Kidney glomerular epithelial cell (primary cell): Measurements from ENCODE around the gene FAM216B.
"Not testable (repeated sequence)": the region's sequence is repeated elsewhere in the genome, so short reads cannot be mapped to it uniquely, and the experiment has no call there.

ENCODE experiments used
- DNase-seq: peaks from one replicate; lab custom pipeline; 2025; lab: John Stamatoyannopoulos, UW

FAM216B gene

DNA sequence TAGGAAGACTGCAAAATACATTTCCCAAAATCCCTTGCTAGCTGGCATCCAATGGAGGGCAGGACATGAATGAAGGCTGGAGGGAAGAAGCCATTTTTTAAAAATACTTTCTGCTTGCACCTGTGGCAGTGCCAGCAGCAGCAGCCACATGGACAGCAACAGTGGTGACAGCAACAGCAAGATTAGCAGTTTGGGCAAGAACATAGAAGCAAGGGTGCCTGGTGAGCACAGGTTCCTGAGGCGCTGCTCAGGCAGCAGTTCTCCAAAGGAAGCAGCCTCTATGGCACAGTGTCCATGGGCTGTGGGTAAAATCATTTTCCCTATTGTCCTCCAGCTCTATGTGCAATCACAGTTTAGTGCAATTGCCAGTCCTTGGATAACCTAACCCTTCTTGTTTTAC lies 1.3 kb upstream of the FAM216B start:
- DNase-seq: no peak

DNA sequence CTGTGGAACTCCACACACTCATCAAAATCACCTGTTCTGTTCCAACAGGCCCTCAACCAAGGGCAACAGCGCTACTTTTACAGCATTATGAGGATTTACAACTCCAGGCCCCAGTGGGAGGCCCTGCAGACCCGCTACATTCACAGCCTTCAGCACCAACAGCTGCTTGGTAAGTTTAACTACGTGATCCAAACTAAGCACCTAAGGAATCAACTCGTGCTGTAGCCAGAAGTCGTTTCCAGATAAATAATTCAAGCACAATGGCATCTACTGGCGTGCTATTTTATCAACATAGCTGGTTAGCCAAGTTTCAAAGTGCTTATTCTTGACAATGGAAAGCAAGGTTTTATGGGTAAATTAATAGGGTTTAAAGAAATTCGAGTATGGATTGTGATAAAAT lies 5.3 kb downstream of the FAM216B start:
- no peak for DNase-seq

DNA sequence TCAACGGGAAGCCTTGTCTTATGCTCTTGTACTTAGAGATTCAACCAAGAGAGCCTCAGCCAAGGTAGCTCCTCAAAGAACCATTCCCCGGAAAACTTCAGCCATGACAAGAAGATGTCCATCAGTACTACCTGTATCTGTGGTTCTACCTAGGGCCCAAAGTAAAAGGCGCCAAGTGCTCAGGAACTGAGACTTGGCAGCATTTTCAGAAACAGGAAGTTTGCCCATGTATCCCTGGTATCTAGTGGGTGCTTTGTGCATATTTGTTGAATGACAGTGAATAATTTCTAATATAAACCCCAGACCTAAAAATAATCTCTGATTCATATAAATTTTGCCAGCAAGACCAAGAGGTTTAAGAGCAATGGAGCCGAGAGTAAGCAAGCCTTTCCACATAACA lies 7.2 kb downstream of the FAM216B start:
- no peak for DNase-seq

DNA sequence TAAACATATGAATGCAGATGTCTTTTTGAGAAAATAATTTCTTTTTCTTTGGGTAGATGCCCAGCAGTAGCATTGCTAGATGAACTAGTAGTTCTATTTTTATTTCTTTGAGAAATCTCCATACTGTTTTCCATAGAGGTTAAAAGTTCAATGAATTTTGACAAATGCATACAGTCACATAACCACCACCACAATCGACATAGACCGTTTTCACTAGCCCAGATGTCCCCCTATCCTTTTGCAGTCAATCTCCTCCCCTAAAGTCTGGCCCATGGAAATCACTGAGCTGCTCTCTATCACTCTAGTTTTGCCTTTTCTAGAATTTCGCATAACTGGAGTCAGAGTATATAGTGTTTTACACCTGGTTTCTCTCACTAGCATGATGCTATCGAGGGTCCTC lies 10.8 kb downstream of the FAM216B start:
- DNase-seq: no peak

DNA sequence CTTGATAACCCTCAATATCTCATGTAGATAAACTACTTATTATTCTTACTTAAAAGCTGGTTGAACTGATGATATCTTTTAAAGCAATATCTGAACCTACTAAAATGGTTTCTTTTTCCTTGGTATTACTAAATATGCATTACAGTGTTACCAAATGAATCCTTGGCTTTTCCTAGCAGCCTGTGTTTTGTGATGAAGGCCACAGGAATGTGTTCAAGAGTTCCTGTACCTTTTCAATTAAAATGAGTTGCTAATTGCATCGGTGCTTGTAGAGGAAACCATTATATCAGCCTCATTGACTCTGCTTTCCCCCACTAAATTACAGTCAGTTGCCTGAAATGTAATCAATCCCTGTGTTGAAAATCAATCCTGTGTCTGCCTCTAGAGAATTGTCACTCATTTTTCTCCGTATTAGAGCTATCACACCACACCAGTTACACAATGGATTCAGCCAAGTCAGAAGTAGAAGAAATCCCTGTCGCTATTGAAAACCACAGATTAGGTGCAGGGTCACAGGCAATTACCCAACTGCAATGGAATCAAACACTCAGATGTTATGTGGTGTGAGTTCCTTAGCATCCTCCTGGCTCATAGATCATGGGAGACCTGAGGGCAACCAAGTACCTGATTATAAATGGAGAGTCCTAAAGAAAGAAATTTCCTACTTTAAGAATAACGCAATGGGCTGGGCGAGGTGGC lies 13.3 kb downstream of the FAM216B start:
- DNase-seq: no peak

DNA sequence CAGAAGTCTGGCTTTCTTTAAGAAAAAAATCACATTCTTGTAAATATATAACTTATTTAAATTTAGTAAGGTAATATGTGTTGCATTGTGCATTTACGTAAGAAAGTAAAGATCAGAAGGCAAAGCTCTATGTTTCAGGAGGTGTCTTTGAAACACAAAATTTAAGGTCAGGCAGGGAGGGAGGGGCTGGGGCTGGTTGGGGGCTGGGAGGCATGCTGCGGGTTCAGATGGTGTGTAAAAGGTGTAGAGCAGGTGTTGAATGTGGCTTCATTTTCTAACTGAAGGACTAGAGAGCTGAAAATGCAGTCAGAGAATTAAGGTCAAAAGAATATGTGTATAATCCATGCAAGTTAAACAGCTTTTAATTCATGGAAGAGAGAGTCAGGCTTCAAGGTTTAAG lies 14.3 kb downstream of the FAM216B start:
- no peak for DNase-seq

DNA sequence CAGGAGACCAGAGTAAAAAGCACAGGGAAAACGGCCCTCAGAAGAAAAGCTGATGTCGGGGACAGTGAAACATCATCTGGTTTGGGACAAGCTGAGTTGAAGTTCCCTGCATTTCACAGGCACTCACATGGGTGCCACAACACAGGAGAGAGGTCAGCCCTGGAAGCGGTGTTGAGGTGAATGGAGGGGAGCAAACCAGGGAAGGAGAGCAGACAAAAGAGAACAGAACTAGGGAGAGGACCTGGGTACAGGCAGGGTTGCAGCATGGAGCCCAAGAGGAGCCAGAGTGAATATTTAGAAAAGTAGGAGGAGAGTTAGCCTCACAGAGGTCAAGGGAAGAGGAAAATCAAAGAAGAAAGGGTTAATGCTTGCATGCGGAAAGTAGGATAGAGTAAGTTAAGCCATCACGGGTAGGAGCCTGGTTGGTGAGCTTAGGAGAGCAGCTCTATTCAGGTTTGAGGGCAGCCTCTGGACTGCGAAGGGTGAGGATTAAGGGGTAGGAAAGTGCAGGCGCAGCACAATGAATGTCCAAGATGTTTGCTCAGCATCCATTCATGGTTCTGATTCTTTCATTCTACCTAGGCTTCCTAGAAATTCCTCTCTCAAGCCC lies 15.5 kb downstream of the FAM216B start:
- no peak for DNase-seq

DNA sequence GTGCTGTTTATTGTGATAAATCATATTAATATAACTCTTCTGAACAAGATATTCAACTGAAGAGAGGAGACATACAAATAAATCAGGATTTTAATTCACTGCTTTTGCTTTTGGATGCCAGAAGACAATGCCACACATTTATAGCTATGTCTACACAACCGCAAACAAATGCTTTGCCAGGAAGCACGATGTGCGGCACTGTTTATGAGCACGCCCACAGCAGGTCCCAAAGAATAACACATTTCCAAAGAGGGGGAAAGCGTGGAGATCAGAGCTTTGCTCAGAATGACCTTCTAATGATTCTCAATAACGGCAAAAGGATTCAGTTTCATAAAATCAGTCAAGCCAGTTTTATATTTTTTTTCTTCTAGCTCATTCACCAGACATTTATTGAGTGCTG lies 16.7 kb downstream of the FAM216B start:
- DNase-seq: no peak

DNA sequence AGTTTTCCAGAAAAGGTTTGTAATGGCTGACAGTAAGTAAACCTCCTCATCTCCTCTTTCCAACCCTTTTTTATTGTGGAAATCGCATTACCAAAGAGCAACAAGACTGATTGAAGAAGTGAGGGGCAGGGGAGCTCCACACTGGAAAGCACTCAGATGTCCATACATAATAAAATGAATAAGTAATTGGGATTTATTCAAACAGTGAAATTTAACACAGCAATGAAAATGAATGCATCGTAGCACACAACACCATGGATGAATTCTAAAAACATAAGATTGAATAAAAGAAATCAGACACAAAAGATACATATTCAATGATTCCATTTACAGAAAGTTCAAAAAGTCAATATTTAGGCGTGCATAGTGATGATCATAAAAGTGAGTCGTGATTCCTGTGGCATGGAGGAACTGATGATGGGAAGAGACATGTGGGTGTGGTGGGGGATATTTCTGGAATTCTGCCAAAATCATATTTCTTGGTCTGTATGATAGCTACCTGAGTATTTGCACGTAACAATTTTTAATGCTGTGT lies 18.8 kb downstream of the FAM216B start:
- no peak for DNase-seq

DNA sequence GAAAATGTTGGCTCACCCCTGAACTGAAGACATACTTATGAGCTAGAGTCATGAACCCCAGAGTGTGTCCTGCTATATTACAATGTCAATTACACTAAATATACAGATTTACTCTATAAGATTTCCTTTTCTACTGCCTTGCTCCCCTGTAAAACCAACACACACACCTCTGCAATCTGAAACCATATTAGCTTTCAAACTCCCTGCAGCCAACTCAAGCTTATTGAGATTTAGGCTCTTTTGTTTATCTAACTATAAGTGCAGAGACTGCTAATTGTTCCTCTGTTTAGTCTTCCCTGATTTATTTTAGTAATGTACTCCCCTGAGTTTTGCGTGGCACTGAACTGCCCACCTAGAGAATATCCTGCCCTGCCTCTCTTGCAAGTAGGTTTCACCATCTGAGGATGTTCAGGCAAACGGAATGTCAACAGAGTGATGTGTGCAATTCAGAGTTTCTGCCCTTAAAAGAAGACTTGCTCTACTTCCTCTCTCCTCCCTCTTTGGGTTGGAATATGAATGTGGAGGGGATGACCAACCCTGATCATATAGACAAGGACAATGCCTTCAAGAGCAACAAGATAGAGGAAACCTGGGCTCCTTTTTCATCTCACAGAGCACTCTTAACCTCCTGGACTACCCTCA lies 22.3 kb downstream of the FAM216B start:
- DNase-seq: no peak

DNA sequence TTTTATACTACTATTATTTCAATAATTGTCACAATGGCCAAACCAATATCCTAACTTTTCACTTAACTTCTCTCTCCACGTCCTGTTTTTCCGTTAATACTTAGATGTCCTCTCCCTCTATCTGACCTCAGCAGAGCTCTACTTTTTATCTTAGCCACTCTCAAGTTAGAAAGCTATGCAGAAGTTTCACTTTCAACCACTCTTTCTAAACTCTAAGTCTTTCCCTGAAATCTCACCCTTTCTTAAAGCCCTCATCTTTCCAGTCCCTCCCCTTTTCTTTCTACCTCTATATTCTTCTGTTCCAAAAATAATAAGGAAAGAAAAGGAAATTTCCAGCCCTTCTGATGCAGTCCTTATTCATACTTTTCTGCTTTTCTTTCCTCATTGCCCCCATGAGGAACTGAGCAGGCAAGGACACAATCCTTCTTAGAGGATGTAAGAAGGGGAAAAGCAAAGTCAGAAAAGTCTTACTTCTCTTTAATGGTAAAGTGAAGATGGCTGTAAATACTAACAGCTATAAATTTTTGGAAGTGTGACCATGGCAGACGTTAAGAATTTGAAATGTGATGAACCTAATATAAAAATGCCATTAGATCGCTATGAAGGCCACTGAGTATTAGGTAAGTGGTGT lies 23.0 kb downstream of the FAM216B start:
- DNase-seq: no peak

DNA sequence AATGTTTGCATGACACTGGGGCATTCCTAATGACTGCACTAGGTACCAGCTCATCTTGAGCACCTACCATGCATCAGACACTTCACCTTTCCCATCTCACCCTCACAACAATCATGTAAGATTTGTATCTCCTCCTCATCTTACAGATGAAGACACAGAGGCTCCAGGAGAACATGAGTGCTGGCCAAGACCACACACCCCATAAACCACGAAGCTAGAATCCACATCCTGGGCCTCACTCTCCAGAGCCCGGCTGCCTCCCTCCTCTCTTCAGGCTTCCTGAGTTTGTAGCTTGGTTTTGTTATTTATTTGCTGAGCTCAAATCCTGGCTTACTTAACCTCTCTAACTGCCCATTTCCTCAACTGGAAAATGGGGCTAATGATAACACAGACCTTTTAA lies 25.9 kb downstream of the FAM216B start:
- no peak for DNase-seq

DNA sequence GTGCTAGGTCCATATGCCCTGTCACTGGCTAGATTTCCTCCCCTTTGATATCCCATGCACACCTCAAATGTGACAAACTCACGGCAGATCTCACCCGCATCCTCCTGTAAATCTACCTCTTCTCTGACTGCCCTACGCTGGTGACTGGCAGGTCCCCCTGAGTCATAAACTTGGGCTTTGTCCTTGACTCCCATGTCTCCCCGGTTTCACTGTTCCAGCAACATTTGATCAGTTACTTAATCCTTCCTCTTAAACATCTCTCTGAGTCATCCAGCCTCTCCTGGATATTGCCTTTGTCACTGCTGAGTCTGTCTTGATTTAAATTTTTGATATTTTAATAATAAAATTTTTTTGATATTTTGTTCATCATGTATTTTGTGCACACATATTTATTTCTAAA lies 26.5 kb downstream of the FAM216B start:
- no peak for DNase-seq

DNA sequence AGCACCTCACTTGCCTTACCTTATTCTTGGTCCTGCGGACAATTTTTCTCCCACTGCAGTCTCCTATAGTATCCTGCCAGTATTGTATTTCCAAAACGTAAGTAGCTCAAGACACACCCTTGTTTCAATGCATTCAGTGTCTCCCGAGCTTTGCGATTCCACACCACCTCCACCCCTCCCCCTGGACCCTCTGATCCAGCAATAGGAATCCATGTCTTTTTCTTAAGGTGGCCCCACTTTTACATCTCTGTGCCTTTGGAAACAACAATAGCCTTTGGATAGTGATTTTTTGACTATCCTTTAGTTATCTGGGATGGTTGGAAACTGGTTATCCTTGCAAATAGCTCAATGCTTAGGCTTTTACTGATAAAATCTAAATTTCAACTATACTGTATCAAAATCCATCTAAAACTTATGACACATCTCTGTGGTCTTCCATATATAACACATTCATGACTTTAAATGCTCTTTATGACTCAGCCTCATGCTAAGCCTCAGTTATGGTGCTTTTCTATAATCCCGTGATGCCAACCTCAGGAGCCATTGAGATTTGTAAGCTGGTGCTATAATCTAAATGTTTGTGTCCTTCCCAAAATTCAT lies 27.1 kb downstream of the FAM216B start:
- no peak for DNase-seq

DNA sequence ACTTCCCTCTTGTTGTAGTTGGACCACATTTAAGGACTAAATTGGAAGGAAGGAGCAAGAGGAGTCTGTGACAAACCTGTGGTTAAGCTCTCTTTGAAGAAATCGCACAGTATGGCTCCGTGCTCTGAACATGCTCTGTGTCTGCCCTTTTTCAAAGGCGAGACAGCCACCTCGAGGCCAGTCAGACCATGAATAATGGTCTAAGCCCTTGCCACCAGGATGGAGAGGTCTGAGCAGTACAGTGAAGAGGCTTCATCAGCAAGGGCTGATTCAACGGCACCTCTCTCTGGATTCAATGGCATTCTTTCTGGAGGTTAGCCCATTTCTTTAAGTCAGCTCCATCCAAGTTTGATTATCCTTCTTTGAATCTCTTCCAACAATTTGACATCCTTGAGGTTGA lies 30.9 kb downstream of the FAM216B start:
- no peak for DNase-seq

DNA sequence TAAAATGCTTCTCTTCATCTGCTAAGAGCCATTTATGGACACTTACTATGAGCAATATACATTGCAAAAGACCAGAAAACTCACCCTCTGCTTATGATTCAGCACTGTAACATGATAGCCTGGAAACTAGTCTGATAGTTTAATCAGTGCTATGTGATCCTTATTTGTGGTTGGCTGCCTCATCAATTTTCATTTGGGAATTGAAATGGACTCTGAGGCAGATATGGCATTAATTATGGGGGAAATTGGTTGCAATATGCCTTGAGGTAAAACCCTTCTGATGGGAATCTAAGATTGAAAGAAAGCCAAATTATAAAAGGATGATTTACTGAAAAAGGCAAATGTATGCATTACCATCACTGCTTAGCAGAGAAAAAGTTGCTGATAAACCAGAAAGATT lies 33.5 kb downstream of the FAM216B start:
- no peak for DNase-seq

DNA sequence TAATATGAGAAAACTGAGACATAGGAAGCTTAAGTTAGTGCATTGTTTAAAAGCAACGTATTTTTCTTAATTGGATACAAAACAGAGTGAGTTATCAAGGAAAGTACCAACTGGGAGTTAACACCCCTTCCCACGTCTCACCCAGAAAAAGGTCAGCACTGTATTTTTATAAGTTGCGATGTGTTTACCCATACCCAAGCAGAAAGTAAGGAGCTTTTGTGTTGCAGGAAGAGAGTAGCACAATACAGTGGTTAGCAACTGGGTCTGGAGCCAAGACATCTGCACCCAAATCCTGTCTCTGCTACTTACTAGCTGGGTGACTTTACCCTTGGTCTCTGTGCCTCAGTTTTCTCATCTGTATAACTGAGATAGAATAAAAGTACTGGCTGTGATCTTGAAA lies 34.3 kb downstream of the FAM216B start:
- DNase-seq: no peak

DNA sequence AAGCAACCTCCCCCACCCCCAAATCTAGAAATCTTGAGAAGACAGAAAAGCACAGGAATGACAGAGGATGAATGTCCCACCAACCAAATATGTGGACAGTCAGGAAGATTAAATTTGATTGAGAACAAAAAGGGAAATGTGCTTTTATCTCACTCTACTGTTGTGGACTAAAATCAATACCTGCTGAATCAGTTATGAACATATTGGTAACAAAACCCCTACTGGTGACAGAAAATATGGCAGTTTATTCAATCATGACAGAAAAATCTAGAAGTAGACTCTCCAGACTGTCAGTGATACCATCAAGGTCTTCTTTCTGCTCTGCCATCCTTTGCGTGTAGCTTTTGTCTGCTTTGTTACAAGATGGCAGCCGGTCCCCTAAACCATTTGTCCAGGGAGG lies 35.2 kb downstream of the FAM216B start:
- DNase-seq: no peak

DNA sequence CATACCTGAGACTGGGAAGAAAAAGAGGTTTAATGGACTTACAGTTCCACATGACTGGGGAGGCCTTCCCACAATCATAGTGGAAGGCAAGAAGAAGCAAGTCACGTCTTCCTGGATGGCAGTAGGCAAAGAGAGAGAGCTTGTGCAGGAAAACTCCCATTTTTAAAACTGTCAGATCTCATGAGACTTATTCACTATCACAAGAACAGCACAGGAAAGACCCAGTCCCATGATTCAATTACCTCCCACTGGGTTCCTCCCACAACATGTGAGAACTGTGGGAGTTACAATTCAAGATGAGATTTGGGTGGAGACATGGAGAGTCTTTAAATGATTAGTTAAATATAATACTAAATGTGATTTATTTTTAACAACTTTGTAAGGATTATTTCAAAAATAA lies 38.3 kb downstream of the FAM216B start:
- not testable (repeated sequence) for DNase-seq

DNA sequence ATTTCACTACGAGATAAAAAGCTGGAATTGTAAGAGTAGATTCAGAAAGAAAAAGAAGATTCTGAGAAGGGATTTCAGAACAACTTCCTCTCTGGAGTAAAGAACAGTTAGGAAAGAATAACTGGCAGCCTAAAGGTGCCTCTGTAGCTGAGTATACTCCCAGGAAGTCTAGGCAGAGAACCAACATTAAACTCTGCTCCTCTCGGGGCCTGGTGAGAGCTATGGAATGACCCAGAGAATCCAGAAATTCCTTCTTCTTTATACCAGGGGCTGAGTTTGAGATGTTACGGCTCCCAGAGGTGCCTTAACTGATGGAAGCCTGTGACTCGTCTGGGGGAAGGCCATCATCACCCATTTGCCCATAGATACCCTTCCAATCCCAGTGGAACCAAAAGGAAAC lies 39.1 kb downstream of the FAM216B start:
- DNase-seq: no peak

DNA sequence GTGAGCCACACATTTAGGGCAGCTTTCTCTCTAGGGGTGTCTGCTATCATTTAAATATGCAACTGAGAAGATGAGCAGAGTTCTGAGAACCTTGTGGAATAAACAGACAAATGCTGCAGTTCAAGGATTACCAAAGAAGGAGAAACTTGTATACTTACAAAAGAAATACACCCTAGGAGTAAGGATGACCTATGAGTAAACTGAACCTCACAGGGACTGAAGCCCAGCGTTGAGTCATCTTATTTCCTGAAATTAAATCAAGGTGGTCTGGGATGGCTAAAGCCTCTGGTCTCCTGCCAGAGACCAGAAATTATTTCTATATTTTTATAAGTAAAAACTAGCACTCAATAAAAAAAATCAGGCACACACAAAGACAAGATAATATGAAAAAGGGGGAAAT lies 40.1 kb downstream of the FAM216B start:
- DNase-seq: no peak

DNA sequence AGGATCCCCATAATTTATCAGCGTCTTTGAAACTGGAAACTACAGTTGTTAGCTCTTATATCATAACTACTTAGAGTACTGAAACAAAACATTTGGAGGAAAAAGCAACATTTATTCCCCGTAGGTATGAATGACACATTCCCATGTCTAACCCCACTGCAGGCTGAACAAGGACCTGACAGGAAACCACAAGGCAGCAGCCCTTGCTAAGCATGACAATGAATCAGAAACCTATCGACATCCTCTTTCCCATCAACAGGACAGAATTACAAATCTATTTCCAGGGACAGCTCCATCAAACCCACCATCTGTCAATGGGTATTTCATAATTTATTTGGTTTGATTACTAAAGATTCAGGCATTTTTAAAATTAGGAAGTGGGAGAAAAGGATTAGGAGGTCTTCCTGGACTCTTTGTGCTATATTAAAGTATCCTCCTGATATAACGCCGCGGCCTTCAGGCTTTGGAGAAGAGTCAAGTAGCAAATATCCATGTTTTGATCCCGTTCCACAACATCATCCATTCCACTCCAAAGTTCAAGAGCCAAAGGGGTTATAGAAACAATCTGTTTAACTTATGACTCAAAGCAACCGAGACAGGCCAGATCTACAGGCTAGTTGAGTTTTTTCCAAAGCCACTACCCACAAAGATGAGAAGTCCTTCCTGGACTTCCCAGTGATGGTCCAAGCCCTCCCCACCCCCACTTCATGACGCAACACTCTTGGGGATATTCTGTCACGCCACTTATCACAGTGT lies 51.1 kb downstream of the FAM216B start:
- DNase-seq: peak; percentile 14
